Upper lobe of left lung (tissue), 4 donors: ENCODE measurements around the gene GNAO1.

Experiments
- POLR2A ChIP-seq, 4 donors: fragments of 450-650 bp; IDR thresholded peaks; one replicate each; pipeline ENCODE4 v1.5.1; 2016 to 2017; ENCODE audit warnings: antibody characterized with exemption in 4 of 4, mild to moderate bottlenecking in 2 of 4
- POLR2AphosphoS5 ChIP-seq, 2 donors: sonication (generic); formaldehyde crosslinking; IDR thresholded peaks; one replicate each; pipeline ENCODE4 v1.5.1; 2017; ENCODE audit warnings: antibody characterized with exemption in 2 of 2
- TF ChIP-seq, protein P1 (sequence below), 6 experiments: fragments of 450-650 bp in 4 of 6; fragments of 200-600 bp in 2 of 6; sonication (generic) in 2 of 6; IDR thresholded peaks; one replicate each; pipeline ENCODE4 v1.5.1; 2016 to 2019; ENCODE audit warnings: antibody characterized with exemption in 6 of 6

DNA sequence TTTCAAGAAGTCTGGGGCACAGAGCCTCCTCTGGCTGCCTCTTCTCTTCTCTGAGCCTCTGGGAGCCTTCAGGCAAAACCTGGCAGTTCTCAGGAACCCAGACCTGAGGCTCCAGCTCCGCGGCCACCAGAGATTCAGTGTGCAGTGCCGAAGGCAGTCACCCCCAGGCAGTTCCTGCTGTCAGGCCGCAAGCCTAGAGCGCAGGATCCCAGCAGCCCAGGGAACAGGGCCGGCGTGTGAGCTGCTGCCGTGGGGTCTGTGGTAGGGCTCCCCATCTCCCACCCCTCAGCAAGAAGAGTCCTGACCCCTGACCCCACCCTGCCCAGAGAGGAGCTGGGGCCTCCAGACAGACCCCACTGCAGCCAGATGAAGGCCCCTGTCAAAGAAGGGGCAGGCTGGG, 155.9 kb downstream of the GNAO1 start:
- TF ChIP-seq, protein P1, sequence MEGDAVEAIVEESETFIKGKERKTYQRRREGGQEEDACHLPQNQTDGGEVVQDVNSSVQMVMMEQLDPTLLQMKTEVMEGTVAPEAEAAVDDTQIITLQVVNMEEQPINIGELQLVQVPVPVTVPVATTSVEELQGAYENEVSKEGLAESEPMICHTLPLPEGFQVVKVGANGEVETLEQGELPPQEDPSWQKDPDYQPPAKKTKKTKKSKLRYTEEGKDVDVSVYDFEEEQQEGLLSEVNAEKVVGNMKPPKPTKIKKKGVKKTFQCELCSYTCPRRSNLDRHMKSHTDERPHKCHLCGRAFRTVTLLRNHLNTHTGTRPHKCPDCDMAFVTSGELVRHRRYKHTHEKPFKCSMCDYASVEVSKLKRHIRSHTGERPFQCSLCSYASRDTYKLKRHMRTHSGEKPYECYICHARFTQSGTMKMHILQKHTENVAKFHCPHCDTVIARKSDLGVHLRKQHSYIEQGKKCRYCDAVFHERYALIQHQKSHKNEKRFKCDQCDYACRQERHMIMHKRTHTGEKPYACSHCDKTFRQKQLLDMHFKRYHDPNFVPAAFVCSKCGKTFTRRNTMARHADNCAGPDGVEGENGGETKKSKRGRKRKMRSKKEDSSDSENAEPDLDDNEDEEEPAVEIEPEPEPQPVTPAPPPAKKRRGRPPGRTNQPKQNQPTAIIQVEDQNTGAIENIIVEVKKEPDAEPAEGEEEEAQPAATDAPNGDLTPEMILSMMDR (IDR thresholded peaks at IDR 0.05), result no peak
- no peak for TF ChIP-seq POLR2AphosphoS5 (IDR thresholded peaks at IDR 0.05)
- no peak for TF ChIP-seq POLR2A (IDR thresholded peaks at IDR 0.05)
